HG03175 (cell line): ENCODE measurements around the gene TET1.
"Not testable (repeated sequence)": the region's sequence is repeated elsewhere in the genome, so short reads cannot be mapped to it uniquely, and the experiment has no call there.

Experiments
- ATAC-seq: cut with Tn5 transposase; IDR thresholded peaks from one replicate; pipeline ENCODE4 v1.9.1; 2021; ENCODE audit warnings: mild to moderate bottlenecking, moderate library complexity; ENCODE audit not compliant: unreplicated experiment

TET1 gene

DNA sequence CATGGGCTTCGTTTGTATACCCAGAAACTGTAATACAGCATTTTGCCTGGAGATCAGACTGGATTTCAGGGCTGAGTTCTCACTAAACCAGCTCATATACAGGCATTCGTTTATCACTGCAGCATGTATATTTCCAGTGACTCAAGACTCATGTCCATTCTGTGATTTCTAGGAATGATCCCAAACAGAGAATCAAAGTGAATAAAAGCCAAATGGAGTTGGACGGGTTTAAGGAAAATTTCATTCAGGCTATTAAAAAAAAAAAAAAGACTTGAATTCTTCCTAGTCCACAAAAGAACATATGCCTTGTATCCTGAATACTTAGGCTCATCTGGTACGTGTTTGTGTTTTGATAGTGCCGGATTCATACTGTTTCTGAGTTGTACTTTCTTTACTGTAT lies 46.8 kb downstream of the TET1 start:
- ATAC-seq = no peak

GRCh38 chr10:68610023-68610422 lies 49.9 kb downstream of the TET1 start:
- not testable (repeated sequence) for ATAC-seq

- no peak for ATAC-seq
Measured at GRCh38 chr10:68611227-68611626, 51.1 kb downstream of the TET1 start.

- ATAC-seq = not testable (repeated sequence)
Measured at GRCh38 chr10:68613974-68614373, 53.8 kb downstream of the TET1 start.

DNA sequence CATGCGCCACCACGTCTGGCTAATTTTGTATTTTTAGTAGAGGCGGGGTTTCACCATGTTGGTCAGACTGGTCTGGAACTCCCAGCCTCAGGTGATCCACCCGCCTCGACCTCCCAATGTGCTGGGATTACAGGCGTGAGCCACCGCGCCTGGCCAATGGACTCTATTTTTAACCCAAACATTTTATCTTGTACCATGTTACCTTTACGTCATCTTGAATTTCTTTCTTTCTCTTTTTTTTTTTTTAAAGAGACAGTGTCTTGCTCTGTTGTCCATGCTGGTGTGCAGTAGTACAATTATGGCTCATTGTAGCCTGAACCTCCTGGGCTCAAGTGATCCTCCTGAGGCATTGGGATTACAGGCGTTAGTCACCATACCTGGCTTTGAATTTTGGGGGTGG lies 57.6 kb downstream of the TET1 start:
- ATAC-seq = not testable (repeated sequence)

DNA sequence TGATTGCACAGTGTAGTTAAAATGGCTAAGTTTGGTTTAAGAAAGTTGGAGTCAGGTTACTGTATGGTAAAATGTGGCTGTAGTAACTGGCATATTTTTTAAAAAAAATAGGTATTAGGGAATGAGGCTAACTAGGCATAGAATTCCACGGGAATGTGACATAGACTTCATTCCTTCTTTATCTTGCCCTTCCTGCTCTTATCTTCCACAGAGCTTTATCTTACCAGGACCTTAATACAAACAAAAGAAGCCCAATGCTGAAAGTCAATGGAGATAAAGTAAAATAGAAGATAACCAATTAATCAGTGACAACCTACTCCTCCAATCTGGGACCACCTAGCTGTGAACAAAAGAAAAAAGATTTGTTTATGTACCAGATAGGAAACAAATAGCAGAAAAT lies 58.1 kb downstream of the TET1 start:
- ATAC-seq = no peak

- no peak for ATAC-seq
Measured at GRCh38 chr10:68619595-68619994, 59.5 kb downstream of the TET1 start.

DNA sequence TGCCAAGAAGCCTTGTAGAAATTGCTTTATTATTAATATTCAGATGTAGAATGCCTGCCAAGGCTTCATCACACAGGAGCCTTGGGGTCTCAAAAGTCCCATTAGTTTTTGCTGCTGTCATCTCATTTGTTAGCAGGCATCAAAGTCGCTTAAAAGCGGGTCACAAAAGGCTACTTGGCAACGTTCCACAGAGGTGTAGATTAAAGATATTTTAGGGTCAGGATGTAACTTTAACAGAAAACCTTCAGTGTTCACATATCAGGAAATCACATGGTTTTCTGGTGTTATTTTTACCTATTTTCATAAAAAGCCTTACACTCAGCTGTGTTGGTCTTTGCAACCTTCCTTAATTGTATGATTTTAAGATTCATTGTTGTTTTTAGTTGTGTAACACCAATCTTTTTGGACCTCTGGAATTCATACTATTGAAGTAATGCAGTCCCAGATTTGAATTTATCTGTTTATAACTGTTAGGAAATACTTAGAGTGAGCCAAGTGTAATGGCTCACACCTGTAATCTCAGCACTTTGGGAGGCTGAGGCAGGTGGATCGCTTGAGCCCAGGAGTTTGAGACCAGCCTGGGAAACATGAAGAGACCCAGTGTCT lies 65.3 kb downstream of the TET1 start:
- no peak for ATAC-seq

DNA sequence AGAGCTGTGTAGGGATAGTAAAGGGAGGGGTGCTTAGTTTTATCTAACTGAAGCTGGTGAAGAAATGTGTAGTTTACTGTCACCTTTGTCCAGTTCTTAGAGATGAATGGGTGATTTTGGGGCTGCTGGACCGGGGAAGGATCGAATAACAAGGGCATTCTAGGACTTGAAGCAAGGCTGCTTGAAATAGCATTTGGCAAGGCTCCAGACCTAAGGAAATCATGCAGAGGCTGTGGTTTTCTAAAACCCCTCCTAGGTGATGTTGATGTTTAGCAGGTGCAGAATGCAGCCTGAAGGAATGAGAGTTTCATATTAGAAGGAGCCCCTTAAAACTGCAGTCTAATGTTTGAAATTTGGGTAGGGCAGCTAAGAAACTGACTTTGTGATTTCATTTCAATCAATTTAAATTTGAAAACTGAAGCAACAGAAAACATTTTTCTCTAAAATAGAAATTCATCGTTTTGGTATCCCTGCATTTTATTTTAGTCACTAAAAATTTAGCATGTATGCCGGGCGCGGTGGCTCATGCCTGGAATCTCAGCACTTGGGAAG lies 68.5 kb downstream of the TET1 start:
- no peak for ATAC-seq

DNA sequence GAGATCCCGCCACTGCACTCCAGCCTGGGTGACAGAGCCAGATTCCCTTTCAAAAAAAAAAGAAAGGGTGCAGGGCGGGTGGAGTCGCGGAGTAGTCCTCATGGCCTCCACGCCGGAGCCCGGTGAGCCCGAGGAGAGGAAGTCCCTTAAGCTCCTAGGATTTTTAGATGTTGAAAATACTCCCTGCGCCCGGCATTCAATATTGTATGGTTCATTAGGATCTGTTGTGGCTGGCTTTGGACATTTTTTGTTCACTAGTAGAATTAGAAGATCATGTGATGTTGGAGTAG lies 72.1 kb downstream of the TET1 start:
- ATAC-seq = not testable (repeated sequence)

GRCh38 chr10:68633281-68633680 lies 73.1 kb downstream of the TET1 start:
- no peak for ATAC-seq

DNA sequence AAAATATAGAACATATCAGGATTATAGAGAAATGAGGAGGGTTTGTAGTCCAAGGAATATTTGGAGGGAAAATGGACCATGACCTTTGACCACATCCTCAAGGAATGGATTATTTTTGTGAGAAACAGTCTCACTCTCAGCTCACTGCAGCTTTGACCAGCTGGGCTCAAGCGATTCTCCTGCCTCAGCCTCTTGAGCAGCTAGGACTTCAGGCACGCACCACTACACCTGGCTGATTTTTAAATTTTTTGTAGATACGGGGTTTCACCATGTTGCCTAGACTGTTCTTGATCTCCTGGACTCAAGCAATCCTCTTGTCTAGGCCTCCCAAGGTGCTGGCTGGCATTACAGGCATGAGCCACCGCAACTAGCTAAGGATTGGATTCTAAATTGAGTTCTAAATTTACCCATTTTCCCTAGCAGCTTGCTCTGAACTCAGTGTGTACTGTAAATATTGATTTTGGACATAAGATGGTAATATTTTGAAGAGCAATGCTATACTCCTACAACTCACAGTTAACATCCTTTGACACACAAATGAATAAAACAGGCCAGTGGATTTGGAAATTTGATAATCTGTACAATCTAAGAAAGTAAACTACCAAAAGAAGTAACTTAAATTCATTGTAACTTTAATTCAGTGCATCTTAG lies 73.8 kb downstream of the TET1 start:
- ATAC-seq = no peak

DNA sequence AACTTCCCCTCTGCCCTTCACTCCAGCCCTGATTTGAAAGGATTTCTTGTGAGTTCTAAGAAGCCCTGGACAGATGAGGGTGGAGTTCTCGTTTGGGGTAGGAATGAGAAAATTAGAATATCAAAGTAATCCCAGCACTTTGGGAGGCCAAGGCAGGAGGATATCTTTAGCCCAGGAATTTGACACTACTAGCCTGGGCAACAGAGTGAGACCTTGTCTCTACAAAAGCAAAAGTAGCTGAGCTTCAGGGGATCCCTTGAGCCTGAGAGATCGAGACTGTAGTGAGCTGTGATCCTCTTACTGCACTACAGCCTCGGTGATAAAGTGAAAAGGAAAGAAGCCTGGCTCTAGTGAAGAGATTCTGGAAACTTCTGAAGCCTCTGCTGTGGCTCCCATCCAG lies 76.2 kb downstream of the TET1 start:
- ATAC-seq = no peak

DNA sequence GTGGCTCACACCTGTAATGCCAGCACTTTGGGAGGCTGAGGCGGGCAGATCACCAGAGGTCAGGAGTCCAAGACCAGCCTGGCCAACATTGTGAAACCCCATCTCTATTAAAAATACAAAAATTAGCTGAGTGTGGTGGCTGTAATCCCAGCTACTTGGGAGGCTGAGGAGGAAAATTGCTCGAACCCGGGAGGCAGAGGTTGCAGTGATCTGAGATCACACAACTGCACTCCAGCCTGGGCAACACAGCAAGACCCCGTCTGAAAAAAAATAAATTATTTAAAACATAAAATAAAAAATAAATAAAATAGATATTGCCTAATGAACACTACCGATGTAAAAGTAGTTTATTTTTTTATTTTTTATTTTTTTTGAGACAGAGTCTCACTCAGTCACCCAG lies 83.4 kb downstream of the TET1 start:
- ATAC-seq = not testable (repeated sequence)

DNA sequence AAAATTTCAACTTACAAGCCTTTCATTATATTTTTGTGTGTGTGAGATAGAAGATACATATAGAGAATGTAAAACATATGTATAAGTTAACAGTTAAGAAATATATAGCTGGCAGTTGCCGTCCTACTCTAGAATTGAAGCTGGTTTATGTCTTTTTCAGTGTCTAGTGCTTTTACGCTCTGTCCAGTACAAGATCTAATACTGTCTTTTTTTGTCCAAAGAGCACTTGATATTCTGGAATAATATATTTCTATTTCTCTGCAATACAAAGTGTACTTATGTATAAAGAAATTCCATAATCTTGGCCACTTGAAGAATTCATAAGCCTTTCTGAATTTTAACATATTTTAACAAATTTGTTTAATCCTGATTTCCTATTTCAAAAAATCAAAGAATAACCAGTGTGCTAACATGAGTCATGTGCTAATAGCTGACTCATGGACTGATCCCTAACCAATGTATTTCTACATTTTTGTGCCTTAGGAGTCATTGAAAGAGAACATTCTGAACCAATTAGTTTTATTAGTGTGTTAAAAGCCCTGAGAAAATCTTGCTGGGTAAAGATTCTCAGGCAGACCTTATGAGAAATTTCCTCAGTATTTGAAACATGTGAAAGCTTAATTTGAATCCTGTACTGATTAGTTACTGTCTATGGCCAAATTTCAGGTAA lies 87.7 kb downstream of the TET1 start:
- no peak for ATAC-seq

DNA sequence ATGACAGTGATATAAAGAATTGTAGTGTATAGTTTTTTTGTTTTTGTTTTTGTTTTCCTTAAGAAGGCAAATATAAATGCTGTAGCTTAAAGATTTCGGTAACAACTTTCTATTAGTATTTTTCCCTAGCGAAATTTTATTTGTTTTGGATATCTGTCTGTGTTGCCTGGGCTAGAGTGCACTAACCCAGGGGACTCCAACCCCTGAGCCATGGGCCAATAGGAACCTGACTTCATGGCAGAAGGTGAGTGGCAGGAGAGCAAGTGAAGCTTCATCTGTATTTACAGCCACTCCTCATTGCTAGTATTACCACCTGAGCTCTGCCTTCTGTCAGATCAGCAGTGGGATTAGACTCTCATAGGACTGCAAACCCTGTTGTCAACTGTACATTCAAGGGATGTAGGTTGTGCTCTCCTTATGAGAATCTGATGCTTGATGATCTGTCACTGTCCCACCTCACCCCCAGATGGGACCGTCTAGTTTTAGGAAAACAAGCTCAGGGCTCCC lies 95.5 kb downstream of the TET1 start:
- ATAC-seq = no peak

DNA sequence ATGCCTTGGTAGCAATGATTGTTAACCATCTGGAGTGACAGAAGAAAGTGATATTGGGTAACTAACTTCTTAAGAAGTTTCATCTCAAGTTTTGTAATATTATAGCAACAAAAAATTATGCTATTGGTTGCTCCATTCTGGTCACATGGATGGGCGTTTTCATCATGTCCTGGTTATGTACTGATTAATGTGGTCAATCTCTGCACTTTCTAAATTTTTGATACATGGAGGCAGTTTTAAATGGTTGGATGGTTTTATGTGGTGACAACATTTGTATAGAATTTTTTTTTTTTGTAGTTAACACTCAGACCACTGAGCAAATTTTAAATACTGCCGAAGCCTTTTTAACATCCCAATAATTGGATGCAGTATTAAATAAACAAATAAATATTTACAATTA lies 105.7 kb downstream of the TET1 start:
- ATAC-seq = no peak

DNA sequence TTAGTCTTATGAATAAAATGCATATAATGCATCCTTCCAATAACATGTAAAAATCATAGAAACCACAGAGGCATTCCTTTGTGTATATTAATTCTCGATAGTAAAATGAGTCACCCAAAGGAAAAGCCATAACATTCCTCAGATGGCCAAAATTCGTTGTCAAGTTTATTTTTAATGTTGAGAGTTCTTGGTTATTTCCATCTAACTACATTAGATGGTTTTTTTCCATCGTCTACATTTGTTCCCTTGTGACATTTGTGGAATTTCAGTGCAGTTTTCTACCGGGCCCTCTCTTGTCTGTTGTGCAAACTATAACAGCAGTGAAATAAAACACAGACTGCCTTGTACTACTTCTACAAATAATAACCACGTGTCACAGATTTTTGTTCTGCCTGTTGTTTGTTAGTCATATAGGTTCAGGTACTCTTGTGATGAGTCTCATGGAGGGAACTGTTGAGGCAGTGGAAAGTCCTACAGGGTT lies 106.2 kb downstream of the TET1 start:
- no peak for ATAC-seq

GRCh38 chr10:68668231-68668630 lies 108.1 kb downstream of the TET1 start:
- ATAC-seq = no peak

- no peak for ATAC-seq
Measured at GRCh38 chr10:68668972-68669371, 108.8 kb downstream of the TET1 start.

GRCh38 chr10:68684413-68684812 lies 124.3 kb downstream of the TET1 start:
- peak; percentile 81 for ATAC-seq

GRCh38 chr10:68696018-68696417 lies 135.9 kb downstream of the TET1 start:
- no peak for ATAC-seq
